Measurements from ENCODE around the gene HMX2.

The HMX2 gene

GRCh38 chr10:123180101-123181090 is 32.5 kb downstream of the HMX2 start:
- DNase-seq (ENCODE audit: insufficient read length, low spot score) (no peak), FAIRE-seq (no peak)

GRCh38 chr10:123183724-123184123 is 35.8 kb downstream of the HMX2 start:
- DNase-seq (ENCODE audit: insufficient read length, low spot score) = no peak
- no peak for FAIRE-seq

GRCh38 chr10:123187781-123188180 is 39.8 kb downstream of the HMX2 start:
- FAIRE-seq (no peak), DNase-seq (ENCODE audit: insufficient read length, low spot score) (no peak)

- DNase-seq (ENCODE audit: insufficient read length, low spot score) = no peak
- FAIRE-seq = no peak
Observed at GRCh38 chr10:123191886-123192285, 44.0 kb downstream of the HMX2 start.

- no peak for FAIRE-seq
- DNase-seq (ENCODE audit: insufficient read length, low spot score) = no peak
Observed at GRCh38 chr10:123194056-123194455, 46.1 kb downstream of the HMX2 start.

Data from GM19239 (cell line).